ENCODE data around the gene SPECC1. TPM values are rescaled to one million over a fixed set of nuclear protein-coding genes. Genes with fewer than 3 reads are reported as not detected.

Gene SPECC1
- total and polyA plus RNA-seq, 2 of the 13 experiments (the other 11 are each of a cell fraction or from before 2014, with no cell fraction given) = 2.3 to 6.9 TPM

GRCh38 chr17:19977293-19978208 is 31.6 kb upstream of the SPECC1 start, which contains the start of gene AKAP10 (continued):
- TF ChIP-seq TBX3 (IDR thresholded peaks at IDR 0.05; ENCODE audit: borderline replicate concordance) (0 out of 2 replicates have a peak, but pooled peaks have one; percentile 9), ZNF160 (CRISPR knock-in tag; IDR thresholded peaks at IDR 0.05) (peak; percentile 67; the same call in 1 of the 2 replicates), DRAP1 (CRISPR knock-in tag; IDR thresholded peaks at IDR 0.05) (0 out of 2 replicates have a peak, but pooled peaks have one; percentile 40), ZNF431 (CRISPR knock-in tag; IDR thresholded peaks at IDR 0.05; ENCODE audit: borderline replicate concordance, low read depth) (no peak; the same call in 1 of the 2 replicates), RXRB (CRISPR knock-in tag; IDR thresholded peaks at IDR 0.05; ENCODE audit: borderline replicate concordance) (peak; percentile 64; the same call in 1 of the 2 replicates), FOXM1 (CRISPR knock-in tag; IDR thresholded peaks at IDR 0.05) (peak; percentile 64; the same call in 1 of the 2 replicates), FOXK2 (IDR thresholded peaks at IDR 0.05) (peak; percentile 78), SOX5 (CRISPR knock-in tag; IDR thresholded peaks at IDR 0.05; ENCODE audit: borderline replicate concordance) (peak; percentile 64; the same call in 1 of the 2 replicates), ZNF318 (CRISPR knock-in tag; IDR thresholded peaks at IDR 0.05) (no peak), ZNF24 (IDR thresholded peaks at IDR 0.05) (no peak), ZNF572 (CRISPR knock-in tag; IDR thresholded peaks at IDR 0.05) (no peak), ZBTB44 (CRISPR knock-in tag; IDR thresholded peaks at IDR 0.05) (0 out of 2 replicates have a peak, but pooled peaks have one; percentile 51), IRF2 (CRISPR knock-in tag; IDR thresholded peaks at IDR 0.05) (peak; percentile 55), MLX (CRISPR knock-in tag; IDR thresholded peaks at IDR 0.05) (peak; percentile 99), SATB2 (CRISPR knock-in tag; IDR thresholded peaks at IDR 0.05) (peak; percentile 88; the same call in 1 of the 2 replicates)
